HCT116 (cell line): ENCODE measurements around the gene PRR16. TPM values are rescaled to one million over a fixed set of nuclear protein-coding genes. Genes with fewer than 3 reads are reported as not detected.

ENCODE experiments used
- ATAC-seq: fragments of 200-7000 bp; cut with Tn5 transposase; 2 replicates; pipeline ENCODE4 v1.9.1; 2020; ENCODE audit warnings: mild to moderate bottlenecking, moderate library complexity
- BruUV-seq: library from RNA; stranded (reverse); fragments of 400-500 nt; replicated peaks from 2 replicates; lab custom pipeline; 2021; lab: Mats Ljungman, UMichigan
- CTCF ChIA-PET: fragments of 300-600 bp; sonication (Branson Sonifier 250); formaldehyde crosslinking; loops from one replicate; lab custom pipeline; 2021; ENCODE audit warnings: antibody characterized with exemption; lab: Charles Lee
- POLR2A ChIA-PET: fragments of 300-600, 350-600 bp; sonication (Branson Sonifier 250); formaldehyde crosslinking; loops from one replicate; lab custom pipeline; 2021; ENCODE audit warnings: antibody characterized with exemption; lab: Charles Lee
- RAD21 ChIA-PET, 2 experiments: fragments of 300-600 bp; sonication (Branson Sonifier 250); formaldehyde crosslinking; loops; one replicate each; lab custom pipeline; 2023; ENCODE audit warnings: low total read pairs in 2 of 2; ENCODE audit not compliant: uncharacterized antibody in 2 of 2, unreplicated experiment in 2 of 2, low non-redundant PET in 1 of 2; lab: Charles Lee
- DNase-seq: peaks from one replicate; pipeline ENCODE4 v3.0.0-alpha.2; 2010; ENCODE audit warnings: low read depth, low spot score
- H2AFZ ChIP-seq: fragments of 200-600 bp; shearing (Covaris generic), sonication (generic); 2 replicates; pipeline ENCODE4 v1.6.1; 2017; ENCODE audit warnings: low read depth, mixed run types, mixed read lengths, antibody characterized with exemption, low read length; ENCODE audit not compliant: poor library complexity, severe bottlenecking
- H3K27ac ChIP-seq: 2 replicates; pipeline ENCODE4 v1.5.1; 2012; ENCODE audit warnings: low read depth, low read length
- H3K27me3 ChIP-seq: fragments of 200-600 bp; sonication (generic); 2 replicates; pipeline ENCODE4 v1.6.1; 2016; ENCODE audit warnings: mixed run types, low read length, mixed read lengths; ENCODE audit not compliant: insufficient read depth
- H3K36me3 ChIP-seq, 2 experiments: fragments of 200-500 bp in 1 of 2; fragments of 200-600 bp in 1 of 2; sonication (Bioruptor generic) in 1 of 2; sonication (generic) in 1 of 2; 2 replicates each; pipeline versions ENCODE4 v1.5.1 to v1.6.1; 2014 to 2016; ENCODE audit warnings: low read length in 2 of 2, inconsistent platforms in 1 of 2, mixed read lengths in 1 of 2, mixed run types in 1 of 2; ENCODE audit not compliant: insufficient read depth in 2 of 2, control insufficient read depth in 1 of 2
- H3K4me1 ChIP-seq, 2 experiments: fragments of 200-600 bp in 1 of 2; sonication (generic) in 1 of 2; 2 replicates each; pipeline versions ENCODE4 v1.5.1 to v1.6.1; 2012 to 2017; ENCODE audit warnings: low read length in 2 of 2, inconsistent platforms in 1 of 2, mild to moderate bottlenecking in 1 of 2, mixed read lengths in 1 of 2, mixed run types in 1 of 2, moderate library complexity in 1 of 2; ENCODE audit not compliant: insufficient read depth in 2 of 2, control insufficient read depth in 1 of 2
- H3K4me2 ChIP-seq: fragments of 200-600 bp; sonication (generic); 2 replicates; pipeline ENCODE4 v1.6.1; 2017; ENCODE audit warnings: mixed run types, low read length, mixed read lengths
- H3K4me3 ChIP-seq, 2 experiments: fragments of 200-600 bp in 1 of 2; sonication (generic) in 1 of 2; replicated peaks in 1 of 2; 2 replicates each; pipeline ENCODE4 v1.5.1; 2011 to 2016; ENCODE audit warnings: low read length in 2 of 2, control low read depth in 1 of 2, low read depth in 1 of 2, mild to moderate bottlenecking in 1 of 2, mixed read lengths in 1 of 2, mixed run types in 1 of 2
- H3K79me2 ChIP-seq: fragments of 200-600 bp; sonication (generic); 2 replicates; pipeline ENCODE4 v1.6.1; 2017; ENCODE audit warnings: mild to moderate bottlenecking, mixed run types, low read length, moderate library complexity, mixed read lengths; ENCODE audit not compliant: insufficient read depth
- H3K9ac ChIP-seq: fragments of 200-600 bp; sonication (generic); 2 replicates; pipeline ENCODE4 v1.6.1; 2016; ENCODE audit warnings: low read length, mixed read lengths
- H3K9me2 ChIP-seq: fragments of 200-600 bp; sonication (generic), shearing (Covaris generic); 2 replicates; pipeline ENCODE4 v1.6.1; 2017; ENCODE audit warnings: mixed run types, mild to moderate bottlenecking, moderate library complexity; ENCODE audit not compliant: insufficient read depth
- H3K9me3 ChIP-seq, 2 experiments: fragments of 200-500 bp in 1 of 2; fragments of 200-600 bp in 1 of 2; sonication (Bioruptor generic) in 1 of 2; sonication (generic) in 1 of 2; 2 replicates each; pipeline ENCODE4 v1.6.1; 2014 to 2017; ENCODE audit warnings: low read length in 2 of 2, mixed read lengths in 2 of 2, inconsistent platforms in 1 of 2, low read depth in 1 of 2, mild to moderate bottlenecking in 1 of 2, mixed run types in 1 of 2, moderate library complexity in 1 of 2; ENCODE audit not compliant: control insufficient read depth in 1 of 2, insufficient read depth in 1 of 2
- H4K20me1 ChIP-seq: fragments of 200-600 bp; sonication (generic), shearing (Covaris generic); 2 replicates; pipeline ENCODE4 v1.6.1; 2017; ENCODE audit warnings: mixed run types, mild to moderate bottlenecking, moderate library complexity; ENCODE audit not compliant: insufficient read depth
- CBX3 ChIP-seq: IDR thresholded peaks from 2 replicates; pipeline ENCODE4 v1.6.1; 2012; ENCODE audit warnings: low read depth
- CEBPB ChIP-seq: IDR thresholded peaks from 2 replicates; pipeline ENCODE4 v1.6.1; 2012; ENCODE audit warnings: low read depth
- CTCF ChIP-seq, 3 experiments: fragments of 200-600 bp in 1 of 3; sonication (generic) in 1 of 3; IDR thresholded peaks in 2 of 3; conservative IDR thresholded peaks in 1 of 3; 2 replicates each; pipeline ENCODE4 v1.5.1; 2012 to 2017; ENCODE audit warnings: low read depth in 2 of 3, low read length in 2 of 3, antibody characterized with exemption in 1 of 3, borderline replicate concordance in 1 of 3, control low read depth in 1 of 3, mild to moderate bottlenecking in 1 of 3, mixed read lengths in 1 of 3, mixed run types in 1 of 3, moderate library complexity in 1 of 3; ENCODE audit not compliant: insufficient read depth in 1 of 3
- EGR1 ChIP-seq: IDR thresholded peaks from 2 replicates; pipeline ENCODE4 v1.6.1; 2012; ENCODE audit warnings: low read depth
- ELF1 ChIP-seq: IDR thresholded peaks from 2 replicates; pipeline ENCODE4 v1.6.1; 2012; ENCODE audit warnings: low read depth, borderline replicate concordance
- EZH2phosphoT487 ChIP-seq: fragments of 200-600 bp; IDR thresholded peaks from 2 replicates; pipeline ENCODE4 v1.6.1; 2018; ENCODE audit warnings: antibody characterized with exemption, borderline replicate concordance
- JUND ChIP-seq: IDR thresholded peaks from 2 replicates; pipeline ENCODE4 v1.6.1; 2012
- POLR2A ChIP-seq: IDR thresholded peaks from 2 replicates; pipeline ENCODE4 v1.7.0; 2011; ENCODE audit warnings: borderline replicate concordance; ENCODE audit not compliant: insufficient read depth, insufficient read length; ENCODE audit errors: extremely low read depth
- RAD21 ChIP-seq: IDR thresholded peaks from 2 replicates; pipeline ENCODE4 v1.6.1; 2012; ENCODE audit warnings: low read depth, mild to moderate bottlenecking
- REST ChIP-seq: IDR thresholded peaks from 2 replicates; pipeline ENCODE4 v1.6.1; 2012; ENCODE audit warnings: low read depth
- SIN3A ChIP-seq: IDR thresholded peaks from 2 replicates; pipeline ENCODE4 v1.6.1; 2012; ENCODE audit warnings: low read depth
- SP1 ChIP-seq: IDR thresholded peaks from 2 replicates; pipeline ENCODE4 v1.6.1; 2012; ENCODE audit warnings: low read depth
- SRF ChIP-seq: IDR thresholded peaks from 2 replicates; pipeline ENCODE4 v1.6.1; 2012; ENCODE audit warnings: low read depth
- TCF7L2 ChIP-seq: IDR thresholded peaks from 2 replicates; pipeline ENCODE4 v1.7.0; 2011; ENCODE audit warnings: borderline replicate concordance, inconsistent platforms; ENCODE audit not compliant: insufficient read depth, insufficient read length; ENCODE audit errors: extremely low read depth
- ZFX ChIP-seq: fragments of 450-650 bp; IDR thresholded peaks from 2 replicates; pipeline ENCODE4 v1.6.1; 2017
- ZNF274 ChIP-seq: fragments of 200-500 bp; sonication (Bioruptor generic); IDR thresholded peaks from 2 replicates; pipeline ENCODE4 v1.6.1; 2014; ENCODE audit warnings: mild to moderate bottlenecking, low read depth, low read length, inconsistent platforms
- intact Hi-C: fragments of 100-400 bp; cut with micrococcal nuclease; formaldehyde crosslinking; loops from 2 replicates; pipeline ENCODE4 v1.10.0; 2022
- total RNA-seq: library from RNA; stranded (reverse); gene quantifications from one replicate; pipeline ENCODE4 v1.2.1, GENCODE V29; 2021; ENCODE audit not compliant: unreplicated experiment
- TF ChIP-seq, protein P1 (sequence below): IDR thresholded peaks from 2 replicates; pipeline ENCODE4 v1.6.1; 2012
- TF ChIP-seq, protein P2 (sequence below): IDR thresholded peaks from 2 replicates; pipeline ENCODE4 v1.6.1; 2011; ENCODE audit warnings: mild to moderate bottlenecking, low read length, moderate library complexity; ENCODE audit not compliant: insufficient replicate concordance; ENCODE audit errors: extremely low read depth

Gene PRR16
- total RNA-seq, 1 experiment from 2014 or later = 0.42 TPM

DNA sequence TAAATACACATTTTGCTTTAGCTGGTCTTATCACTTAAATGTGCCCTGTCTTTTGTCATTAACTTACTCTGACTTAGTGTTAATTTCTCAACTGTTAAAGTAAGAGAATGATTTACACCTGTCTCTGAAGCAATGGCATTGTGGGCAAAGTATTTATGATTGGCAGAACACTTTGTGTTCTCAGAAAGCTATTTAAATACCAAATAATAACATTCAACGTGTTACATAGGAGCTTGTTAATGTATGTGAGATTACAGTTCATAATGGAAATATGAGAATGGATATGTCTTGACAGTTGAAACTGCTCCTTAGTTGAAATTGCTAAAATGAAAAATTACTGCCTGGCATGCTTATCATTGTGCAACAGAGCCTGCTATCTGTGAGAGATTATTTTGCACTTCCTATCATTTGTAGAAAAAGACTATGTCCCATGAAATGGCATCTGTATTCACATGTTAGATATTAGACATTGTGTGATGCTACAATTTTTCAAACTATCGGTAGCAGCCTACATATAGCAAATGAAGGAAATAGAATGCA is 46.1 kb downstream of the PRR16 start:
- ATAC-seq = no peak
- Histone ChIP-seq H3K4me2 (no peak overlapping the region), H3K4me1 (no peaks in the 10 kb centered on the region), H3K27me3 (no peaks in the 10 kb centered on the region), H2AFZ (no peak overlapping the region), H3K27ac (no peak overlapping the region), H3K9me2 (no peaks in the 10 kb centered on the region), H4K20me1 (no peaks in the 10 kb centered on the region), H3K4me3 (no peak overlapping the region), H3K79me2 (no peaks in the 10 kb centered on the region), H3K9ac (no peak overlapping the region), H3K9me3 (no peaks in the 10 kb centered on the region), H3K36me3 (no peaks in the 10 kb centered on the region)
- TF ChIP-seq JUND = no peak
- TF ChIP-seq ZFX = no peak
- no peak for TF ChIP-seq RAD21
- no peak for TF ChIP-seq SRF
- TF ChIP-seq, protein P1, sequence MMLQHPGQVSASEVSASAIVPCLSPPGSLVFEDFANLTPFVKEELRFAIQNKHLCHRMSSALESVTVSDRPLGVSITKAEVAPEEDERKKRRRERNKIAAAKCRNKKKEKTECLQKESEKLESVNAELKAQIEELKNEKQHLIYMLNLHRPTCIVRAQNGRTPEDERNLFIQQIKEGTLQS = no peak
- no peak for TF ChIP-seq CTCF (IDR thresholded peaks at IDR 0.05 in 2 of 3, conservative IDR thresholded peaks at IDR 0.05 in 1 of 3; ENCODE audit: borderline replicate concordance in 1 of 3, insufficient read depth in 1 of 3, low read depth in 2 of 3, low read length in 2 of 3)
- TF ChIP-seq EZH2phosphoT487 = no peak
- no peak for TF ChIP-seq ZNF274
- no peak for TF ChIP-seq SIN3A
- TF ChIP-seq CBX3 = no peak
- no peak for TF ChIP-seq POLR2A
- no peak for TF ChIP-seq TCF7L2
- no peak for TF ChIP-seq SP1
- no peak for TF ChIP-seq ELF1
- TF ChIP-seq, protein P2, sequence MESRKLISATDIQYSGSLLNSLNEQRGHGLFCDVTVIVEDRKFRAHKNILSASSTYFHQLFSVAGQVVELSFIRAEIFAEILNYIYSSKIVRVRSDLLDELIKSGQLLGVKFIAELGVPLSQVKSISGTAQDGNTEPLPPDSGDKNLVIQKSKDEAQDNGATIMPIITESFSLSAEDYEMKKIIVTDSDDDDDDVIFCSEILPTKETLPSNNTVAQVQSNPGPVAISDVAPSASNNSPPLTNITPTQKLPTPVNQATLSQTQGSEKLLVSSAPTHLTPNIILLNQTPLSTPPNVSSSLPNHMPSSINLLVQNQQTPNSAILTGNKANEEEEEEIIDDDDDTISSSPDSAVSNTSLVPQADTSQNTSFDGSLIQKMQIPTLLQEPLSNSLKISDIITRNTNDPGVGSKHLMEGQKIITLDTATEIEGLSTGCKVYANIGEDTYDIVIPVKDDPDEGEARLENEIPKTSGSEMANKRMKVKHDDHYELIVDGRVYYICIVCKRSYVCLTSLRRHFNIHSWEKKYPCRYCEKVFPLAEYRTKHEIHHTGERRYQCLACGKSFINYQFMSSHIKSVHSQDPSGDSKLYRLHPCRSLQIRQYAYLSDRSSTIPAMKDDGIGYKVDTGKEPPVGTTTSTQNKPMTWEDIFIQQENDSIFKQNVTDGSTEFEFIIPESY = no peak
- TF ChIP-seq REST = no peak
- TF ChIP-seq EGR1 = no peak
- no peak for TF ChIP-seq CEBPB
- no TSS peak for BruUV-seq
- POLR2A ChIA-PET = no interaction called here
- CTCF ChIA-PET = no interaction called here
- RAD21 ChIA-PET = no interaction called here
- intact Hi-C loops = no loop called here
- DNase-seq = no peak
